Spinal cord (tissue), 4 donors: Measurements from ENCODE around the gene PCTP. TPM values are rescaled to one million over a fixed set of nuclear protein-coding genes. Genes with fewer than 3 reads are reported as not detected.

Experiments
- polyA plus RNA-seq, 2 donors: library from polyadenylated mRNA; unstranded; fragments of 120-200 nt; gene quantifications; one replicate each; pipeline ENCODE4 v1.2.1, GENCODE V29; 2013; ENCODE audit not compliant: insufficient read length in 2 of 2
- total RNA-seq, 2 donors: library from RNA; depleted of rRNA in 1 of 2; stranded (reverse); fragments of 120-200 nt in 1 of 2; fragments of >200 nt in 1 of 2; gene quantifications; one replicate each; pipeline versions ENCODE4 v1.2.3 to v1.2.4, GENCODE V29; 2013 to 2014

Gene PCTP
- total and polyA plus RNA-seq, 4 donors: 11.0 to 20.3 (median 12.2) TPM

Other genes with a start within 250 kb of the PCTP start
- gene SMIM36, start 239.6 kb upstream of the PCTP start, total RNA-seq: not detected
- gene SMIM36, start 239.6 kb upstream of the PCTP start, polyA plus RNA-seq: under 1 TPM in 1 of 2 donors, not detected in 1; 0.18 TPM
- gene TMEM100, start 28.2 kb upstream of the PCTP start, total RNA-seq: 10 to 100 TPM; 54.0 to 63.7 TPM
- 10 to 100 TPM; 22.0 to 40.0 TPM for gene TMEM100, start 28.2 kb upstream of the PCTP start, polyA plus RNA-seq